Brain microvascular endothelial cell (primary cell): ENCODE measurements around the gene NAP1L2.
"Not testable (repeated sequence)": the region's sequence is repeated elsewhere in the genome, so short reads cannot be mapped to it uniquely, and the experiment has no call there.

ENCODE experiments used
- DNase-seq: peaks from one replicate; pipeline ENCODE4 v3.0.0-alpha.2; 2020
- H3K27ac ChIP-seq: fragments of 250-450 bp; sonication (Bioruptor Pico); 2 replicates; pipeline ENCODE4 v1.5.1; 2020; ENCODE audit warnings: mild to moderate bottlenecking, moderate library complexity
- H3K27me3 ChIP-seq: fragments of 250-450 bp; sonication (Bioruptor Pico); replicated peaks from 2 replicates; pipeline ENCODE4 v1.5.1; 2020; ENCODE audit warnings: mild to moderate bottlenecking
- H3K36me3 ChIP-seq: fragments of 250-450 bp; sonication (Bioruptor Pico); replicated peaks from 2 replicates; pipeline ENCODE4 v1.5.1; 2020; ENCODE audit warnings: mild to moderate bottlenecking
- H3K4me3 ChIP-seq: 2 replicates; pipeline ENCODE4 v1.5.1; 2011; ENCODE audit warnings: low read depth, mild to moderate bottlenecking, control low read depth, low read length, moderate library complexity
- in situ Hi-C: cut with HindIII; loops from 2 replicates; pipeline ENCODE4 v1.10.0; 2017; ENCODE audit warnings: low sequenced_read_pairs, low pct_ligation_motif_present
- TF ChIP-seq, protein P1 (sequence below): IDR thresholded peaks from 2 replicates; pipeline ENCODE4 v1.5.1; 2011; ENCODE audit warnings: low read depth, mild to moderate bottlenecking, moderate library complexity, low read length, control low read depth, inconsistent platforms; ENCODE audit errors: missing control alignments

Gene NAP1L2

DNA sequence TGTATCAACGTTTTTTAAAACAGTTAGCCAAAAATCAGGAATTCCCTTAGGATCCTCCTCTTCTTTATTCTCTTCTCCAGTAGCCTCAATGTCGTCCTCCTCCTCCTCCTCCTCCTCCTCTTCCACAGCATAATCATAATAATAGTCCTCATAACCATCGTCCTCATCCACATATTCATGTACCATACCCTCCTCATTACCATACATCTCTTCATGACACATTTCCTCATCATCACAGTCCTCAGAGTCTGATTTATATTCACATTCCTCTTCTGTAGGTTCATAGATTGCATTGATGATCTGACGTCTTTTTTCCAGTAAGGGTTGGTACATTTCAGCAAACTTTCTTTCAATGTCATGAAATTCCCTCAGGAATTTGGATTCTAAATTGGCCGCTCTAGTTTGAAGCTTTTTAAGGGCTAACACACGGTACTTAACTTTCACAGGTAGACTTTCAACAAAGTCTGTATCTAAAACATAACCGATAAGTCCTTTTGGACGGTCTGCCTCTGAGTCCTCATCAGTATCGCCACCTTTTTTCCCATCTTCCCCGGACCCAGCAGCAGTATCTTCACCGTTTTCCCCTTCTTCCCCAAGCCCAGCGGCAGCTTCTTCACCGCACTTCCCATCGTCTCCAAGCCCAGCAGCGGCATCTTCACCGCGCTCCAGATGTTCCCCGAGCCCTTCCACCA lies 771 bp downstream of the NAP1L2 start:
- in situ Hi-C loops, result no loop called here
- no peak for DNase-seq
- peak overlapping the region; percentile 7 for H3K4me3 ChIP-seq
- no peak overlapping the region for H3K27ac ChIP-seq
- TF ChIP-seq, protein P1, sequence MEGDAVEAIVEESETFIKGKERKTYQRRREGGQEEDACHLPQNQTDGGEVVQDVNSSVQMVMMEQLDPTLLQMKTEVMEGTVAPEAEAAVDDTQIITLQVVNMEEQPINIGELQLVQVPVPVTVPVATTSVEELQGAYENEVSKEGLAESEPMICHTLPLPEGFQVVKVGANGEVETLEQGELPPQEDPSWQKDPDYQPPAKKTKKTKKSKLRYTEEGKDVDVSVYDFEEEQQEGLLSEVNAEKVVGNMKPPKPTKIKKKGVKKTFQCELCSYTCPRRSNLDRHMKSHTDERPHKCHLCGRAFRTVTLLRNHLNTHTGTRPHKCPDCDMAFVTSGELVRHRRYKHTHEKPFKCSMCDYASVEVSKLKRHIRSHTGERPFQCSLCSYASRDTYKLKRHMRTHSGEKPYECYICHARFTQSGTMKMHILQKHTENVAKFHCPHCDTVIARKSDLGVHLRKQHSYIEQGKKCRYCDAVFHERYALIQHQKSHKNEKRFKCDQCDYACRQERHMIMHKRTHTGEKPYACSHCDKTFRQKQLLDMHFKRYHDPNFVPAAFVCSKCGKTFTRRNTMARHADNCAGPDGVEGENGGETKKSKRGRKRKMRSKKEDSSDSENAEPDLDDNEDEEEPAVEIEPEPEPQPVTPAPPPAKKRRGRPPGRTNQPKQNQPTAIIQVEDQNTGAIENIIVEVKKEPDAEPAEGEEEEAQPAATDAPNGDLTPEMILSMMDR, result no peak
- no peaks in the 10 kb centered on the region for H3K27me3 ChIP-seq
- H3K36me3 ChIP-seq, result no peaks in the 10 kb centered on the region

DNA sequence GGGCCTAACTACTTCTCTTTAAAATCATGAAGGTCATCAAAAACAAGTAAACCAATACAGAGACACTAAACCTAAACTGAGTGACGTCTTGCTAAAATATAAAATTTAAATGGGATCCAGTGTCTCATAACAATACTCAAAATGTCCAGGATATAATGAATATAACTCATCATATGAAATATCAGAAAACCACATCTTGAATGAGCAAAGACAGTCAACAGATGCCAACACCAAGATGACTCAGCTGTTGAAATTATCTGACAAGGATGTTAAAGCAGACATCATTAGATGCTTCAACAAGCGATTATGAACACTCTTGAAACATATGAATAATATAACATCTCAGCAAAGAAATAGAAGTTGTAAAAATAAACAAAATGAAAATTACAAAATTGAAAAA lies 8.3 kb downstream of the NAP1L2 start:
- DNase-seq, result no peak
- no peaks in the 10 kb centered on the region for H3K36me3 ChIP-seq
- TF ChIP-seq, protein P1, result no peak
- no peak overlapping the region for H3K4me3 ChIP-seq
- no peak overlapping the region for H3K27ac ChIP-seq
- no peaks in the 10 kb centered on the region for H3K27me3 ChIP-seq
- in situ Hi-C loops, result no loop called here

DNA sequence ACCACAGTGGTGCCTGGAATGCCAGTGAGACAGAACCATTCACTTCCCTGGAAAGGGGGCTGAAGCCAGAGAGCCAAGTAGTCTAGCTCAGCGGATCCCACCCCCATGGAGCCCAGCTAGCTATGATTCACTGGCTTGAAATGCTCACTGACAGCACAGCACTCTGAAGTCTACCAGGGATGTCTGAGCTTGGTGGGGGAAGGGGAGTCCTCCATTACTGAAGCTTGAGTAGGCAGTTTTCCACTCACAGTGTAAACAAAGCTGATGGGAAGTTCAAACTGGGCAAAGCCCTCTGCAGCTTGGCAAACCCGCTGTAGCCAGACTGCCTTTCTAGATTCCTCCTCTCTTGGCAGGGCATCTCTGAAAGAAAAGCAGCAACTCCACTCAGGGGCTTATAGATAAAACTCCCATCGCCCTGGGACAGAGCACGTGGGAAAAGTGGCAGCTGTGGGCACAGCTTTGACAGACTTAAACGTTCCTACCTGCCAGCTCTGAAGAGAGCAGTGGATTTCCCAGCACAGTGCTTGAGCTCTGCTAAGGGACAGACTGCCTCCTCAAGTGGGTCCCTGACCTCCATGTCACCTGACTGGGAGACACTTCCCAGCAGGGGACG lies 32.0 kb downstream of the NAP1L2 start:
- no peak overlapping the region for H3K27ac ChIP-seq
- H3K36me3 ChIP-seq, result no peaks in the 10 kb centered on the region
- TF ChIP-seq, protein P1, result no peak
- in situ Hi-C loops, result no loop called here
- H3K27me3 ChIP-seq, result no peaks in the 10 kb centered on the region
- no peak overlapping the region for H3K4me3 ChIP-seq
- no peak for DNase-seq

DNA sequence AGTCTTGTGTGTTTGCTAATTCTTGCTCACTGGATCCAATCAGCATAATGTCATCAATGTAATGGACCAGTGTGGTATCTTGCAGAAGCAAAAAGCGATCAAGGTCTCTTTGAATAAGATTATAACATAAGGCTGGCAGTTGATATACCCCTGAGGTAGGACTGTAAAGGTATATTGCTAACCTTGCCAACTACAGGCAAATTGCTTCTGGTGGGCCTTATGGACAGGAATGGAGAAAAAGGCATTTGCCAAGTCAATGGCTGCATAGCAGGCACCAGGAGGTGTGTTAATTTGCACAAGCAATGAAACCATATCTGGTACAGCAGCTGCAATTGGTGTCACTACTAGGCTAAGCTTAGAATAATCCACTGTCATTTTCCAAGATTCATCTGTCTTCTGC lies 45.7 kb downstream of the NAP1L2 start:
- in situ Hi-C loops, H3K27ac ChIP-seq, H3K36me3 ChIP-seq, H3K4me3 ChIP-seq, DNase-seq, H3K27me3 ChIP-seq: not testable (repeated sequence)
